Hepatocyte (in vitro differentiated cells): ENCODE measurements around the gene CTNNA1. TPM values are rescaled to one million over a fixed set of nuclear protein-coding genes. Genes with fewer than 3 reads are reported as not detected.

Experiments used
- DNase-seq: peaks from one replicate; pipeline ENCODE4 v3.0.0-alpha.2; 2016; ENCODE audit warnings: low spot score
- H2AFZ ChIP-seq: fragments of 200-600 bp; sonication (generic); 2 replicates; pipeline ENCODE4 v1.6.0; 2016; ENCODE audit warnings: antibody characterized with exemption, mild to moderate bottlenecking
- H3K27ac ChIP-seq: fragments of 200-600 bp; sonication (generic); 2 replicates; pipeline ENCODE4 v1.5.1; 2016; ENCODE audit warnings: mild to moderate bottlenecking
- H3K27me3 ChIP-seq: fragments of 200-600 bp; sonication (generic); 2 replicates; pipeline ENCODE4 v1.6.1; 2016
- H3K36me3 ChIP-seq: fragments of 200-600 bp; sonication (generic); replicated peaks from 2 replicates; pipeline ENCODE4 v1.5.1; 2016; ENCODE audit warnings: low read depth; ENCODE audit not compliant: insufficient read depth
- H3K4me1 ChIP-seq: fragments of 200-600 bp; sonication (generic); 2 replicates; pipeline ENCODE4 v1.5.1; 2016; ENCODE audit warnings: mild to moderate bottlenecking, moderate library complexity; ENCODE audit not compliant: insufficient read depth
- H3K4me2 ChIP-seq: fragments of 200-600 bp; sonication (generic); 2 replicates; pipeline ENCODE4 v1.6.0; 2016
- H3K4me3 ChIP-seq: fragments of 200-600 bp; sonication (generic); 2 replicates; pipeline ENCODE4 v1.5.1; 2016; ENCODE audit warnings: mild to moderate bottlenecking
- H3K79me2 ChIP-seq: fragments of 200-600 bp; sonication (generic); 2 replicates; pipeline ENCODE4 v1.6.0; 2017; ENCODE audit warnings: mild to moderate bottlenecking
- H3K9me2 ChIP-seq: fragments of 200-600 bp; sonication (generic); replicated peaks from 2 replicates; pipeline ENCODE4 v1.6.0; 2017; ENCODE audit warnings: mild to moderate bottlenecking; ENCODE audit not compliant: insufficient read depth
- H3K9me3 ChIP-seq: fragments of 200-600 bp; sonication (generic); 2 replicates; pipeline ENCODE4 v1.5.1; 2016; ENCODE audit warnings: low read depth, mild to moderate bottlenecking
- H4K20me1 ChIP-seq: fragments of 200-600 bp; sonication (generic); 2 replicates; pipeline ENCODE4 v1.6.0; 2016; ENCODE audit warnings: mild to moderate bottlenecking; ENCODE audit not compliant: insufficient read depth, poor library complexity, severe bottlenecking
- CTCF ChIP-seq: fragments of 200-600 bp; sonication (generic); IDR thresholded peaks from 2 replicates; pipeline ENCODE4 v1.5.1; 2016; ENCODE audit warnings: antibody characterized with exemption, mild to moderate bottlenecking; ENCODE audit not compliant: poor library complexity
- EZH2 ChIP-seq: fragments of 200-600 bp; sonication (generic); IDR thresholded peaks from 2 replicates; pipeline ENCODE4 v1.6.1; 2016; ENCODE audit warnings: antibody characterized with exemption, mild to moderate bottlenecking, borderline replicate concordance
- EZH2phosphoT487 ChIP-seq: fragments of 200-600 bp; sonication (generic); IDR thresholded peaks from one replicate; pipeline ENCODE4 v1.6.1; 2018; ENCODE audit warnings: antibody characterized with exemption, mild to moderate bottlenecking, low read depth, moderate library complexity; ENCODE audit not compliant: unreplicated experiment, severe bottlenecking
- WGBS: methylation state at CpG from one replicate; pipeline ENCODE4 v1.1.6; 2016; ENCODE audit warnings: low lambda C conversion rate; ENCODE audit errors: missing lambda C conversion rate; 5-methylcytosine and 5-hydroxymethylcytosine counted together
- polyA plus RNA-seq: library from polyadenylated mRNA; unstranded; fragments of >200 nt; fragmentation: Nextera tagmentation; extraction: Ambion mirVana; gene quantifications from 2 replicates; pipeline ENCODE4 v1.2.1, GENCODE V29; 2016
- total RNA-seq: library from RNA; depleted of rRNA; stranded (reverse); fragments of >200 nt; gene quantifications from 2 replicates; pipeline ENCODE4 v1.2.3, GENCODE V29; 2014

The CTNNA1 gene
- total and polyA plus RNA-seq, 2 experiments from 2014 or later, result 152 to 349 TPM

DNA sequence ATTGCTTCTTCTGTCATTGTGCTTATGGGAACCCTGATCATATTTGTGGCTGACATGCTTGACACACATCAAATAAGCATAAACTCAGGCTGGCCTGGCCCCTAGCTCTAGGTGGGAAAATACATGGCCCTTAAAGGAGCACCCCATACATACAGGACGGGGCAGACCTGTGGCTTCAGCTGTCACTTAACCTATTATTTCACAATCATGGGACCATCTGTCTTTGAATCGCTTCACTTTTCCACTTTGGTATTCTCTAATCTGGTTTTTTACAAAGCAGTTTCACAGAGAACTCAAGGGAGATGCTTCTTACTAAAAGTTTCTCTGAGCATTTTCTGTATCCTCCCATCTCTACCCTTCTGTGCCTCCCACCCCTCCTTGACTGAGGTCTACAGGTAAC lies 156.5 kb downstream of the CTNNA1 start:
- Histone ChIP-seq H3K9me2 (no peaks in the 10 kb centered on the region), H3K27me3 (no peaks in the 10 kb centered on the region), H4K20me1 (peaks cover 5% of the 10 kb centered on the region), H2AFZ (no peak overlapping the region), H3K4me1 (no peaks in the 10 kb centered on the region), H3K9me3 (no peaks in the 10 kb centered on the region), H3K4me3 (no peak overlapping the region), H3K4me2 (no peak overlapping the region), H3K79me2 (peaks cover 15% of the 10 kb centered on the region), H3K27ac (no peak overlapping the region), H3K36me3 (no peaks in the 10 kb centered on the region)
- TF ChIP-seq EZH2phosphoT487 (no peak), CTCF (no peak), EZH2 (no peak)
- 95% methylated on average over 2 of the region's 2 CpGs for WGBS
- DNase-seq, result no peak

- H3K36me3 ChIP-seq, result no peaks in the 10 kb centered on the region
- no peak overlapping the region for H3K27ac ChIP-seq
- no peaks in the 10 kb centered on the region for H3K9me2 ChIP-seq
- no peak for DNase-seq
- no peak overlapping the region for H3K4me2 ChIP-seq
- H2AFZ ChIP-seq, result no peak overlapping the region
- H3K4me3 ChIP-seq, result no peak overlapping the region
- peaks cover 5% of the 10 kb centered on the region for H4K20me1 ChIP-seq
- H3K79me2 ChIP-seq, result peaks cover 17% of the 10 kb centered on the region
- H3K9me3 ChIP-seq, result no peaks in the 10 kb centered on the region
- no peak for TF ChIP-seq EZH2phosphoT487
- no peak for TF ChIP-seq EZH2
- TF ChIP-seq CTCF, result no peak
- no peaks in the 10 kb centered on the region for H3K27me3 ChIP-seq
- 89% methylated on average over 7 of the region's 7 CpGs for WGBS
- H3K4me1 ChIP-seq, result no peaks in the 10 kb centered on the region
Measured at GRCh38 chr5:138910546-138911185, 157.4 kb downstream of the CTNNA1 start.

DNA sequence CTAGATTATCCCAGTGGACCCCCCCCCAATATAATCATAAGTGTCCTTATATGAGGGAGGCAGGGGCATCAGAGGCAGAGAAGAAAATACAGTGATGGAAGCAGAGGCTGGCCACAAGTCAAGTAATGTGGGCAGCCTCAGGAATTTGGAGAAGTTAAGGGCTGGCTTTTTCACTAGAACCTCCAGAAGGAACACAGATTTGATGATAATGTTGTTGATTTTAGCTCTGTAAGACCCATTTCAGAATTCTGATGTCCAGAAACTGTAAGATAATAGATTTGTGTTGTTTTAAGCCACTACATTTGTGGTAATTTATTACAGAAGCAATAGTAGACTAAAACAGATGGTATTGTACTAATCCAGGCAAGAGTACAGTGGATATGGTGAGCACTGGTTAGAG lies 158.2 kb downstream of the CTNNA1 start:
- H4K20me1 ChIP-seq, result peaks cover 4% of the 10 kb centered on the region

More for the DNA sequence above, 158.2 kb downstream of the CTNNA1 start:
- Histone ChIP-seq H3K4me3 (no peak overlapping the region), H3K9me3 (no peaks in the 10 kb centered on the region), H2AFZ (no peak overlapping the region), H3K36me3 (no peaks in the 10 kb centered on the region), H3K79me2 (peaks cover 20% of the 10 kb centered on the region), H3K4me2 (no peak overlapping the region), H3K4me1 (no peaks in the 10 kb centered on the region), H3K27me3 (no peaks in the 10 kb centered on the region), H3K27ac (no peak overlapping the region), H3K9me2 (no peaks in the 10 kb centered on the region)
- TF ChIP-seq CTCF (no peak), EZH2phosphoT487 (no peak), EZH2 (no peak)
- no peak for DNase-seq
